ENCODE data around the gene IFRD2.

- TF ChIP-seq EZH2phosphoT487 (IDR thresholded peaks at IDR 0.05; ENCODE audit: insufficient read depth, low read depth) (no peak), EZH2 (IDR thresholded peaks at IDR 0.05; ENCODE audit: insufficient read depth, poor library complexity, severe bottlenecking) (no peak)
Observed at GRCh38 chr3:50287262-50287661, 5.0 kb downstream of the IFRD2 start.
